Immature natural killer cell (primary cell): ENCODE results near the gene MEF2D. TPM values are rescaled to one million over a fixed set of nuclear protein-coding genes. Genes with fewer than 3 reads are reported as not detected.

Experiments used
- DNase-seq, 3 donors: peaks; one replicate each; pipeline ENCODE4 v3.0.0; 2022; ENCODE audit warnings: mixed read lengths in 1 of 3
- H3K27ac Mint-ChIP-seq, 6 donors: one replicate each; pipeline ENCODE4 v1.8.0; 2020; ENCODE audit warnings: mixed read lengths in 6 of 6, mild to moderate bottlenecking in 5 of 6, inconsistent platforms in 4 of 6, moderate library complexity in 3 of 6
- H3K27me3 Mint-ChIP-seq, 3 donors: one replicate each; pipeline ENCODE4 v1.8.0; 2020 to 2021; ENCODE audit warnings: low read depth in 3 of 3, mild to moderate bottlenecking in 3 of 3, mixed read lengths in 3 of 3, moderate library complexity in 3 of 3, inconsistent platforms in 1 of 3
- H3K36me3 Mint-ChIP-seq, 3 donors: one replicate each; pipeline ENCODE4 v1.8.0; 2020; ENCODE audit warnings: mixed read lengths in 3 of 3, inconsistent platforms in 2 of 3, mild to moderate bottlenecking in 2 of 3
- H3K4me1 Mint-ChIP-seq, 2 donors: one replicate each; pipeline ENCODE4 v1.8.0; 2020; ENCODE audit warnings: inconsistent platforms in 2 of 2, mild to moderate bottlenecking in 2 of 2, mixed read lengths in 2 of 2, moderate library complexity in 1 of 2
- H3K4me3 Mint-ChIP-seq, 5 donors: one replicate each; pipeline ENCODE4 v1.8.0; 2020; ENCODE audit warnings: mild to moderate bottlenecking in 5 of 5, mixed read lengths in 5 of 5, inconsistent platforms in 3 of 5, moderate library complexity in 3 of 5
- H3K9me3 Mint-ChIP-seq, 6 donors: one replicate each; pipeline ENCODE4 v1.8.0; 2020; ENCODE audit warnings: mild to moderate bottlenecking in 6 of 6, mixed read lengths in 6 of 6, inconsistent platforms in 4 of 6, moderate library complexity in 3 of 6
- polyA plus RNA-seq, 3 donors: library from polyadenylated mRNA; unstranded; fragments of 300-500 nt; fragmentation: Illumina TruSeq; gene quantifications; one replicate each; pipeline ENCODE4 v1.2.3, GENCODE V29; 2021

MEF2D gene
- polyA plus RNA-seq, 3 donors from 2014 or later: 5.0 to 22.8 (median 6.0) TPM

DNA sequence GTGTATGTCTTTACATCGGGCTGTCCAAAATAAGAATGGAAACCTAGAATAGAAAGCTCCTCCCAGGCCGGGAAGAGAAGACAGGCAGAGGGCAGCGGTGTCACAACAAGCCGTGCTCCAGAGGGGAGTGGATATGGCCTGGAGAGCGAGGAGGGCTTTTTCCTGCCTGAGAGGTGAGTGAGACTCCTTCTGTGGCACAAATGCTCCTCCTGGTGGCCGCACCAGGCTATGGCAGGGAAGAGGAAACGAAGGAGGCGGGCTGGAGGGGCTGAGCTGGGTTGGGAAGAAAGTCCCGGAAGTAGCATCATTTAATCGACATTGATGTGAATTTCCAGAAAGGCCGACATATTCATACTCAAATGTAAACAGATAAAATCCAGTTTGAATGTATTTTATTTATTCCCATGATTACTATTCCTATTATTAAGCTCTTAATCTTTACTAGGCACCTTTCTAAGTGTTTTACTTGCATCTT lies 54.7 kb downstream of the MEF2D start:
- DNase-seq: peak; percentile 71 to 75 (median 73)
- Mint-ChIP-seq H3K27me3 (peaks cover 7 to 24% (median 19%) of the 10 kb centered on the region in 3 donors), H3K27ac (no peak overlapping the region), H3K9me3 (peaks cover 0 to 3% (median 0%) of the 10 kb centered on the region in 6 donors), H3K4me1 (peaks cover 3 to 9% of the 10 kb centered on the region in 2 donors), H3K4me3 (peak overlapping the region in 1 of 5 donors; percentile 14), H3K36me3 (no peaks in the 10 kb centered on the region)

DNA sequence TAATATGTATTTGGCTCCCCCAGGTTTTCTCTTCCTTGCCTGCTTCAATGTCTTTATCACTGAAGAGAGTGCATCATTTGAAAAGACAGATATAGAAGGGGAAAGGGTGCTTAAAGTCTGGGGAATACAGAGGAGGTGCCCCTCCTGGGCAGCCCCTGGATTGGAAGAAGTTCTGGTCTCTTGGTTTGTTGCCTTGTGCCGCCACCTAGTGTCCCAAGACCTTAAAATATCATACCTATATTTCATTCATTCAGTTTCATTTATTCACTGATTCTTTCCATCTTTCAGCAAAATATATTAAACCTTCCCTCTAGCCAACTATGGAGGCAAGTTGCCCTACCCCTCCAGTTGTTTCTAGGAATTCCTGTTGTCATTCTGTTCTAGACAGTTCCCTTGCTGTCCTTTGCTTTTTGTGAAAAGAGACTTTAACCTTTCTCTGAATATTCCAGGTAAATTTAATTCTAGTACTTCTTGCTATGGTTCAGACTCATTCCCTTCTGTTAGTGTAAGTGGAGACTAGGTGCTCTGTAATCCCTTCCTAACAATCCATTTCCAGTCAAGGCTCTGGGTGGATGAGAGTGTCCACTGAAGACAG lies 56.1 kb downstream of the MEF2D start:
- H3K4me1 Mint-ChIP-seq: peaks cover 3 to 9% of the 10 kb centered on the region in 2 donors
- no peak for DNase-seq

DNA sequence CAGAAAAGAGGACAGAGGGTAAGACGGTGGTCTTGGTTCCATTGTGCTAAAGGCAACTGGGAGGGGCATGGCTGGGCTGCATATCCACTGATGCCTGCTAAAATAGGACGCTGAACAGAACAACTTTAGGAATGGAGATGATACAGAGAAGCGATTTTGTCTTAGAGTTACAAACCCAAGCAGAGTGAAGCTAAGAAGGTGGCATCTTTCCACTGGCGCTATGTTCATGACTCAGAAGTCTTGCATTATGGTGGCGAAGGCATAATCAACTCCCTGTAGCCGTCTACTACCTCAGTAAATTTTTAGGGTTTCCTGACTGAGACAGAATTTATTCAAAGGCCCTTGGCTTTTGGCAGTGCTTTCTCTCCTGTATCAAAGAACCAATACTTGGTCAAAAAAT lies 57.3 kb downstream of the MEF2D start:
- Mint-ChIP-seq H3K4me3 (no peak overlapping the region), H3K36me3 (no peaks in the 10 kb centered on the region), H3K4me1 (peaks cover 3 to 13% of the 10 kb centered on the region in 2 donors), H3K27ac (no peak overlapping the region), H3K27me3 (peaks cover 16 to 43% (median 26%) of the 10 kb centered on the region in 3 donors), H3K9me3 (peaks cover 0 to 3% (median 0%) of the 10 kb centered on the region in 6 donors)
- DNase-seq: no peak

More for the DNA sequence above, 56.1 kb downstream of the MEF2D start:
- Mint-ChIP-seq H3K4me3 (no peak overlapping the region), H3K27me3 (peaks cover 13 to 37% (median 22%) of the 10 kb centered on the region in 3 donors), H3K9me3 (peaks cover 0 to 3% (median 0%) of the 10 kb centered on the region in 6 donors), H3K36me3 (no peaks in the 10 kb centered on the region), H3K27ac (no peak overlapping the region)

DNA sequence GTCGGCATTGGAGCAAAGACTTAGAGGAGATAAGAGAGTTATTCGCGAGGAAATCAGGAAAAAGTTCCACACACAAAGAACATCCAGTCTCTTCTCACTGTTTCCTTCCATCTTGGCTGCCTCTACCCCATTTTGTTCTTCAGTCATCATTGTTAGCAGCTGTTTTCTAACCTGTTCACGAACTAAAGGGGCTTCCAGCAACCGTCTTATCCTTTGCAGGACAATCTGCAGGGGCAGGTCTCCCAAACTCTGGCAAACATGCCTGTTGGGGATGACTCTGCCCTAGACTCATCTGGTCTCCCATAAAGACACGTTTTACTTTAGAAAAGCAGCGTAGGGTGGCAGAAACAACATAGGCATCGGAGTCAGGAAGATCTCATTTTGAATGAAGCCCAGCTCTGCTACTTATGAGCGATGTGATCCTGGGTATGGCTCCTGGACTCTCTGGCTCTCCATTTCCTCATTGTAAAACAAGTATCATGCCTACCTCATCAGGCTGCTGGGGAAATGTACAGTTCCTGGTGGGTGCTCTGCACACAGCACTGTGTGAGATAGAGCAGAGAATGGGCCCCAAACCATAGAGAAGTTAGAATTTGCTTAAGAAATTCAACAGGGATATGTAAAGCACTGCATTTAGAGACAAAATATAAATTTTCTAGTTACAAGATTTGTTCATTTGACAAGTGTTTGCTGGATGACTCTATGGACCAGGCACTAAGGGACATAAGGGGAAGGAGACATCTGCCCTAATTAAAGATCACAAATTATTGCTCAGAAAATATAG lies 59.7 kb downstream of the MEF2D start:
- Mint-ChIP-seq H3K27ac (no peak overlapping the region), H3K4me3 (no peak overlapping the region), H3K9me3 (no peaks in the 10 kb centered on the region), H3K4me1 (peaks cover 6 to 13% of the 10 kb centered on the region in 2 donors), H3K36me3 (no peaks in the 10 kb centered on the region), H3K27me3 (peaks cover 25 to 51% (median 36%) of the 10 kb centered on the region in 3 donors)
- DNase-seq: no peak

DNA sequence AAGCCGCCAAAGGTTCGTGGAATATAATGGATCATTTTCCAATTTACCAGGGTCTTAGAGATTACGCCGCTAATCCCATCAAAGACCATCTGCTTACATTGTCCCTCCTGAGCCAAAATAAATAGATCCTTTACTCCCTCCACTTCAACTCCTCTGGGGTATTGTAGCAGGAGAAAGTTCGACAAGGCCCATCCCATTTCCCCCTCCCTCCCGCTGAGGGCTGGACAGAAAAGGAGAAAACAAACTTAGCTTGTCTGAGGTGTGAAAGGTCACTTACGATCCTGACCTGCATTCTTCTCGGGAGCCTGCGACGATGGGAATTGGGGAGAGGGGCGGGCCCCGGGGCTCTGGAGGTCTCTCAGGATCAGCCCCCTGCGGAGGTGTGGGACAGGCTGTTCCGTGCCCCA lies 60.8 kb downstream of the MEF2D start:
- peaks cover 11 to 20% of the 10 kb centered on the region in 2 donors for H3K4me1 Mint-ChIP-seq
- no peak overlapping the region for H3K27ac Mint-ChIP-seq
- DNase-seq: no peak
- no peak overlapping the region for H3K4me3 Mint-ChIP-seq
- peaks cover 0 to 4% (median 0%) of the 10 kb centered on the region in 3 donors for H3K36me3 Mint-ChIP-seq
- peaks cover 28 to 51% (median 40%) of the 10 kb centered on the region in 3 donors for H3K27me3 Mint-ChIP-seq
- H3K9me3 Mint-ChIP-seq: no peaks in the 10 kb centered on the region

DNA sequence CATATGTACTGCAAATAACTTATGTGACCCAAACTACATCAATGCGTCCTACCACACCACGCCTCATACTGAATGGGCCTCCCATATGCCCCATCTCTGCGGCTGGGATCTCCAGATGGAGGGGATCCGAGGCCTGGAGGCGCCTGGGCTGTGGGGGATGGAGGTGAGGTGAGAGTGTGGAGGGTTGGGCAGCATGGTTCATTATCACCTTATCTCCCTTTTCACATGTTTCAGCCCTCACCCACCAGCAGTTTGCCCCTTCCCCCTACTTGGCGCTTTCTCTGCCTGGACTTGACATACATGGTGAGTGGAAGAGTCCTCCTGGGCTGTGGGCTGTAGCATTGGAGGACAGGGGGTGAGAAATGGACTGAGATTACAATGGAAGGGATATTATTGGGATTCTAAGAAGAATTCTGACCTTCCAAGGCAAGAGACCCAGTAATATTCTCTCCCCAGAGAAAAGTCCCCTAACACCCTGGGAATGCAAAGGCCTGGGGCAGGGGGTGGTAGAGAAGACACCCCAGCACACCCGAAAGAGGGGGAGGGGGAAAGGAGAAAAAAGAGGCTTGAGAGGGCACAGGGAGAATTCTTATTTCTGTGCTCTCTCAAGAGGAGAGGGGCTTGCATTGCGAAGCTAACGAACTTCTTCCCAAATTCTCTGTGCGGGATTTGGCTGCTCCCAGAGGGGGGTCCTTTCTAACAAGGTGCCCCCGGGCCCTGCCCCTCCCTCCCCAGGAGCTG lies 61.4 kb downstream of the MEF2D start:
- Mint-ChIP-seq H3K27me3 (peaks cover 28 to 53% (median 40%) of the 10 kb centered on the region in 3 donors), H3K27ac (no peak overlapping the region), H3K36me3 (peaks cover 0 to 4% (median 0%) of the 10 kb centered on the region in 3 donors), H3K4me1 (peaks cover 11 to 20% of the 10 kb centered on the region in 2 donors), H3K9me3 (no peaks in the 10 kb centered on the region), H3K4me3 (no peak overlapping the region)
- no peak for DNase-seq

DNA sequence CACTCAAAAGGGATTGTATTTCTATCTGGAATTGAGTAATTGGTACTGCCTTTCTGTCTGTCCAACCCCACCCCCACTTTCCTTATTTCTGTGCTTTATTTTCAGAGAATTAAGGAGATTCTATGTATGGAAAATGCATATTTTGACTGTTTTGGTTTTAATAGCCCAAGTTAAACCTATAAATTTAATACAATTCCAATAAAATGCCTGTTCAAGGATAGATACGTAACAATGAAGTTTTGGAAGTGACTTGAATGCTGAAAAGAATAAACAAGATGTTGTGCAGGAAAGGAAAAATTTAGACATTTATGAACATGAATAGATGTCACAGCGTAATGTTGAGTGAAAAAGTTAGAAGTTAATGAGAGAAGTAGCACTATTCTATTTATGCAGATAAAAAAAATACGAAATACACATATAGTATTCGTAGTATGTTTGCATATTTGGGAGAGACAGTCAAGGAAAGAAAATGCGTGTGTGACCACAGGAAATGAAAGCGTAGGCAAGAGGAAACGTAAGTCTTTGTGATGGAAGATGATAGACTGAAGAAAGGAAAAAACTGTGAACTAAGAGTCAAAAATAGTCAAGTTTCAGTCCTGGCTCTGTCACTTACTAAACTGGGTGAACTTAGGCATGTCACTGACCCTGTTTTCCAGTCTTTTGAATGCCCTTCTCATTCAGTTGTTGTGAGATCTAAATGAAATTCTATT lies 62.1 kb downstream of the MEF2D start:
- no peak for DNase-seq

DNA sequence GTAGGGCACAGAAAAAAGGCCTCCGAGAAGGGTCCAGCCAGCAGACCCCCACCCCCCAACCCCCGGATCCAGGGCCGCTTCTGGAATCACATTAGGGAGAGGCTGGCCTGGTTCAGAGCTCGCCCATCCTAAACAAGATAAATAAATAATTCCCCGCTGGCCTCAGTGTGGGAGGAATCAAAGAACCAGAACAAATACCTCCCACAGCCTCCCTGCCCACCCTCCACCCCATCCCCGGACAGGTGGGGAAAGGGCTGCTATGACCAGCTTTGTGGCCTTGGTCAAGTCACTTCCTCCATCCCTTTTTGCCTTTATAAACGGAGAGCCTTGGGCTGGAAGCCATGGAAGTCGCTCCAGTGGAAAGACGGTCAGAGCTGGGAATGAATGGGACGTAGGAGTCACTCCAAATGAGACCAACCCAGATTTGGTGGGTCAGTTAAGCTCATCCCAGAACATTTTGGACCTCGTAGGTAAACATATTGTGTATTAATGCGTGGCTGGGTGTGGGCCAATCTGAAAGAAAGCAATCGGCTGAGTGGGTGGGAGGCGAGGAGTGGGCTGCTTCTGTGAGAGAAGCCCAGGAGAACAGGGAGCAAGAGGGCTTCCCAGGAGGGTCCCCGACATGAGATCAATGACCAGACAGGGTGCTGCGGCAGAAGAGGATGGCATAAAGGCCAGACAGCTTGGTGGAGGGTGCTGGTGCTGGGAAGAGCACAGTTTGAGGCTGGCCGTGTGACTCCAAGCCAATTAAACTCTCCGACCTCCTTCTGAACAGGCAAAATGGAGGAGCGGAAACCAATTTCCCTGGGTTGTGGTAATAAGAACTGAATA lies 63.3 kb downstream of the MEF2D start:
- peaks cover 38 to 61% (median 40%) of the 10 kb centered on the region in 3 donors for H3K27me3 Mint-ChIP-seq
- H3K4me3 Mint-ChIP-seq: peak overlapping the region in 4 of 5 donors; percentile 11 to 43 (median 38)
- H3K4me1 Mint-ChIP-seq: peaks cover 11 to 20% of the 10 kb centered on the region in 2 donors
- H3K9me3 Mint-ChIP-seq: peaks cover 0 to 3% (median 0%) of the 10 kb centered on the region in 6 donors
- H3K36me3 Mint-ChIP-seq: peaks cover 0 to 4% (median 0%) of the 10 kb centered on the region in 3 donors
- DNase-seq: no peak
- no peak overlapping the region for H3K27ac Mint-ChIP-seq

More for the DNA sequence above, 62.1 kb downstream of the MEF2D start:
- peaks cover 0 to under 1% (median 0%) of the 10 kb centered on the region in 6 donors for H3K9me3 Mint-ChIP-seq
- H3K4me3 Mint-ChIP-seq: no peak overlapping the region
- H3K27me3 Mint-ChIP-seq: peaks cover 32 to 55% (median 42%) of the 10 kb centered on the region in 3 donors
- H3K4me1 Mint-ChIP-seq: peaks cover 11 to 20% of the 10 kb centered on the region in 2 donors
- H3K27ac Mint-ChIP-seq: no peak overlapping the region
- peaks cover 0 to 4% (median 0%) of the 10 kb centered on the region in 3 donors for H3K36me3 Mint-ChIP-seq

DNA sequence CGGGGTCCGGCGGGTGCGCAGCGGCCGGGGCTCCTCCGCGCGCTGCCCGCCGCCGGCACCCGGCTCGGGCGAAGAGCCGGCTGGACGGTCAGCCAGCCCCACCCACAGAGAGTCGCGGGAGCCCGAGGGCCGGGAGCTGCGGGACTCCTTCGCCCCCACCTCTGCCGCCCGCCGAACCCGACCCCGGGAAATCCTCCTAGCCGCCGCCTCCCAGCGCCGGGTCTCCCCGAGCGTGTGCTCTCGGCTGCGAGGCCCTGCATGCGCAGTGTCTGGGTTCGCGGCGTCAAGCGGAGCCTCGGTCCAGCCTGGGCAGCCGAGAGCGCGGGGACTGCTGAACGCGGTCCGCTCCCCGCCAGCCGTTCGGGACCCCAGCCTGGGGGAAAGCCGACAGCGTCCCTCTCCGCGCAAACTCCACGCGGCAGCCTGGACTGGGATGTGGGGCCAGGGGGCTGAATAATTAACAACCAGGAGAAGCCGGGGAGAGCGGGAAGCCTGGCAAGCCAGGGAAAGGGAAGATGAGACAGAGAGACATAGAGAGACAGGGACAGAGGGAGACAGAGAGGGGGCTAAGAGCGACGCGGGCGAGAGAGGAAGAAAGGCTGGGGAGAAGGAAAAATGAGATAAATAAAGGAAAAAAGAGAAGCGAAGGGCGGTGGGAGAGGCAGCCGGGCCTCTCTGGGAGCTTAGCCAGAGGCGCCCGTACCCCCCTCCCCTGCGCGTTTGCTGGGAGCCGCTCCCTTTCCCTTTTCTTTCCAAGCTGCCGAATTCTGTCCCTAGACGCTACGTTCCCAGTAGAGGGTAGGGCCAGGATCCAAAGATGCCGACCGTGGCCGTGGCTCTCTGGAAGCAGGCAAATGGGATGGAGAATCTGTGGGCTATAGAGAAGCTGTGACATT lies 64.2 kb downstream of the MEF2D start:
- Mint-ChIP-seq H3K4me1 (peaks cover 11 to 20% of the 10 kb centered on the region in 2 donors), H3K36me3 (peaks cover 0 to 4% (median 0%) of the 10 kb centered on the region in 3 donors), H3K4me3 (peak overlapping the region; percentile 17 to 97 (median 58)), H3K9me3 (peaks cover 0 to 3% (median 0%) of the 10 kb centered on the region in 6 donors), H3K27ac (no peak overlapping the region), H3K27me3 (peaks cover 39 to 62% (median 40%) of the 10 kb centered on the region in 3 donors)
- DNase-seq: no peak

DNA sequence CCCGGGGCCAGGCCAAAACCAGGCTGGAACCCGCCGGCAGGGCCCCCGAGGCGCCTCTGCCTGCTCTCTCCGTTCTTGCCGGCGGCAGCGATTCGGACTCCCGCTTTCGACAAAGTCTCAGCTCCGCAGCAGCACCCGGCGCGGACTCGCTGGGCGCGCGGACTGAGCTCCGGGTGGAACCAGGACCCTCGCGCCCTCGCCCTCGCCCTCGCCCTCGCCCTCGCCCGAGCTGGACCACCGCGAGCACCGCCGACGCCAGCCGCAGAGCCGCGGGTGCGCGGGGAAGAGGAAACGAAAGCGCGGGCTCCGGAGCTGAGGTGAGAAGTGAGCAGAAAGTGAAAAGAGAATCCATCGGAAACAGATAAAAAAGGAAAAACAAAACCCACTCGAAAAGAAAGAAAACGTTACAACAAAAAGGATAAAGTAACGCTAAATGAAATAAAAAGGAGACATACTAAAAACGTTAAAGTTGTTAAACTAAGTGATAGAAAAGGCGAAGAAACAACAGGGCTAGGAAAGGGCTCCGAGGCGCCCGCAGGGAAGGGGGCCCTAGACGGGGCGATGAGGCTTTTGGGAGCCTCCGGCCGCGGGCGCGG lies 64.9 kb downstream of the MEF2D start:
- peak in 2 of 3 donors; percentile 16 to 41 for DNase-seq
- Mint-ChIP-seq H3K36me3 (peaks cover 0 to 4% (median 0%) of the 10 kb centered on the region in 3 donors), H3K27ac (peak overlapping the region in 1 of 6 donors; percentile 38), H3K4me3 (peak overlapping the region; percentile 75 to 97 (median 87)), H3K27me3 (peaks cover 35 to 55% (median 36%) of the 10 kb centered on the region in 3 donors), H3K9me3 (peaks cover 0 to 3% (median 0%) of the 10 kb centered on the region in 6 donors), H3K4me1 (peaks cover 11 to 20% of the 10 kb centered on the region in 2 donors)

DNA sequence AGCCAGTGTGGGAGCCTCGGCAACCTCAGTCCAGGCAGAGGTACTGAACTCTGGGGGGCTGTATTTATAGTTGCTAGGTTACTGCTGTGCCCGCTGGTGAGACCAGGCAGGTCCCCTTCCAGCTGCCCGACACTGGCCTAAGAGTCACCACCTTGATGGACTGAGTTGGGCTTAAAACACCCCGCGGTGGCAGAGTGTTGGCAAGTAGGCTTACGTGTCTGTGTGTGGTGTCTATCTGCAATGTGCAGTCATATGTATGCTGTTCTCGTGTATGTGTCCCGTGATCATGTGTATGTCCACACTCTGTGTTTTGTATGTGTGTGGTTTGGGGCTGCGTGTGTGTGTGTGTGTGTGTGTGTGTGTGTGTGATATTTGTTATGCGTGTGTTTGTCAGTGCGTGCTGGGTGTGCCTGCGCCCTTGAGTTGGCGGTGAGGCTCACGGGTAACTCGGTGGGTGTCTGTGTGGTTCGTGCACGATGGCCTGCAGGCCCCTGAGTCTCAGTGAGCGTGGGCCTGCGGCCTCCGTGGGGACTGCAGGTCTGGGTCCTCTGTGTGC lies 65.5 kb downstream of the MEF2D start:
- DNase-seq: no peak
- Mint-ChIP-seq H3K36me3 (peaks cover 0 to 4% (median 0%) of the 10 kb centered on the region in 3 donors), H3K4me1 (peaks cover 11 to 20% of the 10 kb centered on the region in 2 donors), H3K9me3 (peaks cover 0 to 3% (median 0%) of the 10 kb centered on the region in 6 donors), H3K4me3 (peak overlapping the region; percentile 78 to 97 (median 87)), H3K27me3 (peaks cover 32 to 51% (median 33%) of the 10 kb centered on the region in 3 donors), H3K27ac (peak overlapping the region in 3 of 6 donors; percentile 2 to 37 (median 22))
